ENCODE data around the gene SENP1.

The SENP1 gene

DNA sequence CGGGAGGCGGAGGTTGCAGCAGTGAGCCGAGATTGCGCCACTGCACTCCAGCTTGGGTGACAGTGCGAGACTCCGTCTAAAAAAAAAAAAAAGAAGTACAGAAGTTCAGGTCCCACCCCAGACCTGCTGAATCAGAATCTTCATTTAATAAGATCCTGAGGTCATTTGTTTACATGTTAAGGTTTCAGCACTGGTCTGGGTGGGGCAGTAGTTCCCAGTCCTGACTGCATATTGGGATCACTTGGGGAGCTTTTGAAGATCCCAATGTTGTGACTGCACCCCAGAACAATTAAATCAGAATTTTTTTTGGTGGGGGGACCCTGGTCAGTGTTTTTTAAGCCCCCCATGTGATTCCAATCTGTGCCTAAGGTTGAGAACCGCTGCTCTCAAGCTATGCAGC, 89.9 kb downstream of the SENP1 start:
- no peak for DNase-seq

DNA sequence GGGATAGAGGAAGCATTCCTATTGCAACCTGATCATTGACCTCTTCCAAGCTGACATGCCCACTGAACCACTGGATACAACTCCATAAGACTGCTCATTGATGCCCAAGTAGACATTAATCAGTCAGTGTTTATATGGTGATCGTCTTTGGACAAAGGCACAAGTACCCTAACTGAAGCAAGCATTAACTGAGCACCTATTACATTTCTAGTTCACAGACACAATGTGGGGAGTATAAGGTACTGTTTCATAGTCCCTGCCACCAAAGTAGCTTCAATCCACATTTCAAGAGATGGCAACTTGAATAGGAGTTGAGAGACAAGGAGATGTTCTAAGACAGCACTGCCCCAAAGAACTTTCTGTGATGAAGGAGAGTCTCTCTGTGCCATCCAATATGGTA, 90.8 kb downstream of the SENP1 start:
- no peak for DNase-seq

DNA sequence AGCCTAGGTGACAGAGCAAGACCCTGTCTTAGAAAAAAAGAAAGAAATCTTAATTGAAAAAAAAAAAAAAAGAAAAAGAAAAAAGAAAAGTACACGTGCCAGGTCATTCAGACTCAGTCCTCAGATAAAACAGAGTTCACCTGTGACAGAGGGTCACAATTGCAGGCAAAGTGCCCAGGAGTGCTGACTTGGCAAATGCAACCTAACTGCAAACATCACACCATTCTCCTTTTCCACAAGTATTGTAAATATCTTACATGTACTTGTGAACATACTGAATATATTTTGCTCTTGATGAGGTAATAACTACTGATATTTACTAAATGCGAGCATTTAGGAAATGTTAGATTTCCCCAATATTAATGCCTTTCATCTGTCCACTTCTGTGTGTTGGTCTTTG, 92.6 kb downstream of the SENP1 start:
- DNase-seq = no peak

DNA sequence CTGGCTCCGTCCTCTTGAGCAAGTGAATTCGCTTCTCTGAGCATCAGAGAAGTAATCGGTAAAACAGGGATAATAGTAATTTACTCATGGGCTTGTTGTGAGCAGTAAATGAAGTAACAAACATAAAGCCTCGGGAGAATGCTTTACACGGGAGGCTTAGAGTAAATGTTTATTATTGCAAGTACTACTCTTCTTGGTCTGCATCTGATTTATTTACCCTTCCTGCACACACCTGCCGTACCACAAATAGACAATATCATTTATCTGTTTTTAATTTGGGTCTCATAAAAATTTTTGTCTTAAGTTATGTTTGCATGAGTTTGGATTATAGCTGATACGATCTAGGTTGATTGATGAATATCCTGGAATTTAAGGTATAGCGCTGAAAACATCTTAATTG, 93.8 kb downstream of the SENP1 start:
- no peak for DNase-seq

DNA sequence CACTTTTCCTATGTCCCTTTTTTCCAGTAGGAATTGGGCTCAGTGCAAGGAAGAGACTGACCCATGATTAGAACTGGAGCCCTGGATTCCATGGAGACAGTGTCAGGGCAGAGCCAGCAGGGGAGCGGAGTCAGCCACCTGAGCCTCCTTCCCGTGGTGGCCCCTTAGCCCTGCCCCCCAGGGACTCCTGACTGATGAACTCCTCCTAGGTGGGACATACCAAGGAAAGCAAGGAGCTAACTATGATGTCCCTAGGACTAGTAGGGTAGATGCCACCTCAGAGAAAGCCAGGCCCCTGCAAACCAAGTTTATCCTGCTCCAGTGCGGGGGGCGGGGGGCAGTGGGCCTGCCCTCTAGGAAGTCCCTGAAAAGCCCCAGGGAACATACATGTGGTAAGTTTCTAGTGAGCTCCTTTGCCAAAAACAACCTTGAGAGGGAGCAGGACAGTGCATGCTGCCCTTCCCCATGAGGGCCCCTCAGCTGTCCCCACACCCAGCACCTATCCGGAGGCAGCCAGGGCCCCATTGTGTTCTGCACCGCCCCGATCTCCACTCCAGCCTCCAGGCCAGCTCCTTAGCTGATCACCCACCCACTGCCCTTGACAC, 95.4 kb downstream of the SENP1 start:
- no peak for DNase-seq

DNA sequence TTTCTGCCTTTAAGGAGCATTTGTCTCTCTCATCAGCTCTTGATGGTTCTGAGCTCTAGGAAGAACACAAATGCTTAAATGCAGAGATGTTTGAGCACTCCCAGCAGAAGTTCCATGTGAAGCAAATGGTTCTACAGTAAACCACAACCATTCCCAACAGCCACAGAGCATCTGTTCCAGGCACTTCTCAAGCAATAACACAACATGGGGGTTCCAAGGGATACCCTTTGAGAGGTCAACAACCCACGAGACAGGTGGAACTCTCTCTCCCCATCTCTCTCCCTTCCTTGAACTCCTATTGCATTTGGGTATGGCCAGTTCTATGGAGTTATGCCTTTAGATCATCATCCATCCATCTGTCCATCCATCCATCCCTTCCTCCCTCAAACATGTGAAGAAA, 96.4 kb downstream of the SENP1 start:
- no peak for DNase-seq

DNA sequence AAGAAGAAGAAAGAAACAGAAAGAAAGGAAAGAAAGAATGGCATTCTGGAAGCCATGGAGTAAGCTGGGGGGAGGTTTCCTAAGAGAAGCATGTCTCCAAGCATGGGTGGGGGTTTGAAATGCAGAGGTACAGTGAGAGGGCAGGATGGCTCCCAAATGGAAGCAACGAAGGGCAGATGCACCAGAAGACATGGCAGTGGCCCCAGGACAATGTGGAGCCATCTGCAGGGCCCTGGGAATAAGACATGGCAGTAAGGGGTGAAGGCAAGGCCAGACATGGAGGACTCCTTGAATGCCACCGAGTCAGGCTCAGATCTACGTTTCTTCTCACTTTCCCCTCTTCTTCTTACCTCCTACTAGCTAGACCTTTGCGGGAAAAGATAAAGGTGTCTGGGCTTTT, 96.9 kb downstream of the SENP1 start:
- DNase-seq = no peak

DNA sequence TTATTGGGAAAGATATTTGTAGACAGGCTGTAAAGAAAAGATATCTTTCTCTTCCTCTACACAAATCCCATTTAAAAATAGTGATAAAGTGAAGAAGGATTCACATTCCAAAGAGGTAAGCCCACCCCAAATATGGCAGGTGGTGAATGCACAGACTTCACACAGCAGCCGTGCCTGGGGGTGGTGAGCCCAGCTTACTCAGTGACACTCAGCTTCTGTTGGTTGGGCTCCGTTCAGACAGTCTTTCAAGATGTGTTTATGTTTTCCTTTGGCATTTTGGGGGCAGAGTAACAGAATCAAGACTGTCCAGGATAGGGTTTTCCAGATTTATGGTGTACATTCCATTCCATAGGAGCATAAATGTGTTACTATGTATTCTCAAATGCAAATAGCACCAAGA, 97.5 kb downstream of the SENP1 start:
- no peak for DNase-seq

DNA sequence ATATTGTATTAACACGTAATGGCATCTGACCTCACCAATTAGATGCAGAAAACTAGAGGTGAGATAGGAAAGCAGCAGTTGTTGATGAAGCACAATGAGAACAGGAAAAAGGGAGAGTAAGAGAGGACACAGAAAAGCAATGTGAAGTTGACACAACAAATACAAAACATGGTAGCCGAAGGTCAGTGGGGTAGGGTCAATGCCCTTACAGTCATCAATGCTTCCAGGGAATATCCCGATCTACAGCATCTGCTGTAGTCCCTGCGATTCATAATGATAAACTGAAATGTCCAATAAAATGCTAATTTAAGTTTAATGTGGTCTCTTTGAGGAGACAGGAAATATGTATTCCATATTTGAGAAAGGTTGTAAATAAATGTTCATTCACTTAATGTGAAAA, 98.7 kb downstream of the SENP1 start:
- no peak for DNase-seq

DNA sequence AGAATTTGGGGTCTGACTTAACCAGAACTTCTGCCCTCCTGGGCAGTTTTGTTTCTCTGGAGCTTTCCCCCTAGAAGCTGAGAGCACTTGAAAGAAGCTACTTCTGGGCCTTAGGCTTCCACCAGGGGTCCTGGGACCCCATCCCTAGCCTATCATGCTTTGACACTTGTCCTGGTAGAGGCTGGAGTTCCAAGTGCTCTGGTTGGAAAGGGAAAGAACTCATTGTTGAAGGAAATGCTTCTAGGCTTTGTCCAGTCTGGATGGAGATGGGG, 100.2 kb downstream of the SENP1 start:
- DNase-seq = no peak

DNA sequence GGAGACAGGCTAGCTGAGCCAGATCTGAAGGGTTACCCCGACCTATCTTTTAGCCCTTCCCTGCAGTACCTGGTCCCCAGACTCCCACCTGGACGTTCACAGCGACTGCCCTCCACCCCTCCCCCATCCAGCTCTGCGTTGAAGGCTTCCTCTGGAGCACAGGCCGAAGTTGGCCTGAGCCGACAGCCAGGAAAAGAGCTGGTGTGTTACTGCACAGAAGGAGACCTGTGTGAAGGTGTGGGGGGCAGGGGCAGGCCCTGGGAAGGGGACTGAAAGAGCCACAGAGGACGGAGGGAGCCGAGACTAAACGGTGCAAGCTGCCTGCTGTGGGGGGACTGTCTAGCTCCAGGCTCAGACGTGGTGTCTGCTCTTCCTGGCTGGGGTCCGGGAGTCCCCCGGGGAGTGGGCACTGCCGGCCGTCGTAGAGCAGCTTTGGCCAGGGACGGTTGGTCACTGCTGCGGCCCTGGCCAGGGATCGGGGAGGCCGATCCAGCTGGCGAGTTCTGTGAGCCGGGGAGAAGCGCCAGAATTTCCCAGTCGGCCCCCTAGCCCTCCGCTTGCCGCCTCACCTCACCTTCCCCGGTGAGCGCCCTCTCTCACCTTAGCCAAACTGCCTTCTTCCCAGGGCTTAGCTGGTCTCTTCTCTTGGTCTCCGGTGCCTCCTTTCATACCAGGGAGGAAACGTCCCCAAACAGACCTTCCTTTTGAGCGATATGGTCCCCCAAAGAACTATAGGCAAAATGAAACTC, 100.7 kb downstream of the SENP1 start:
- DNase-seq = no peak

DNA sequence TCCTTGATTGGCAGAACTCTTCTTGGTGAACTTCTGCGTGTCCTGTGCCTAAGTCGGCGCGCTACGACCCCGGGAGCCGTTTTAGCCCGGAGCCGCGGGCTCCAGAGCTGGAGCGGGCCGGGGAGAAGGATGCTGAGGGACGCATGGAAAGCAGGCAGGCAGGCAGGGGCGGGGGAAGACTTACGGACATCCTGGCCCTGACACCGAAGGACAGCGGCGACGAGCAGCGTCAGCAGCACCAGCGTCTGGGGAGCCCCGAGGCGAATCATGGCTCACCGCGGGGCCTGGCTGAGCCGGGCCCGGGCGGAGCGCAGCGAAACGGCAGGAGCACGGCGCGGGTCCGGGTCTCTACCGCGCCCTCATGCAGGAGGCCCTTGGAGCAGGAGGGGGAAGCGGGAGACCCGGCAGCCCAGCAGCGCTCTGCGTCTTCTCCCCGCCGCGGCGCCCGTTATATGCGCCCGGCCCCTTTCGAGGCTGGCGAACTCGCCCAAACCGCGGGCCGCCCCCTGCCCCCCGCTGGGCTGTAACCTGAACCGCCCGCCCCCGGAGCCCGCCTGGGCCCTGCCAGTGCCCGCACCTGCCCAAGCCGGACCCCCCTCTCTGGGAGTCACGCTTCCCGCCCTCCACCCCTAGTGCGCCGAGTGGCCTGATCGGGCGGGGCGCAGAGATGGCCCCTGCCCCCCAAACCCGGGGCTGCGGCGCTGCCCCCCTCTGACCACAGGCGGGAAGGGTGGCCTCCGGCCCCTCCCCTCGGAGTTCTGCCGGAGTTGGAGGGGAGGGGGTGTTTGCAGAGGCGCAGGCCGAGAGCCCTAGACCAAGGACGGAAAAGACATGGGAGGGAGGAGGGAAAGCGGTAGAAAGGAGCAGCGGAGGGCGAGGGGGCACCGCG, 101.6 kb downstream of the SENP1 start, which contains the start of gene COL2A1:
TSS of gene COL2A1 (minus strand) at position 424 of the 889 bp plus-strand sequence. CDS start at position 269, 155 bp downstream.
- no peak for DNase-seq

DNA sequence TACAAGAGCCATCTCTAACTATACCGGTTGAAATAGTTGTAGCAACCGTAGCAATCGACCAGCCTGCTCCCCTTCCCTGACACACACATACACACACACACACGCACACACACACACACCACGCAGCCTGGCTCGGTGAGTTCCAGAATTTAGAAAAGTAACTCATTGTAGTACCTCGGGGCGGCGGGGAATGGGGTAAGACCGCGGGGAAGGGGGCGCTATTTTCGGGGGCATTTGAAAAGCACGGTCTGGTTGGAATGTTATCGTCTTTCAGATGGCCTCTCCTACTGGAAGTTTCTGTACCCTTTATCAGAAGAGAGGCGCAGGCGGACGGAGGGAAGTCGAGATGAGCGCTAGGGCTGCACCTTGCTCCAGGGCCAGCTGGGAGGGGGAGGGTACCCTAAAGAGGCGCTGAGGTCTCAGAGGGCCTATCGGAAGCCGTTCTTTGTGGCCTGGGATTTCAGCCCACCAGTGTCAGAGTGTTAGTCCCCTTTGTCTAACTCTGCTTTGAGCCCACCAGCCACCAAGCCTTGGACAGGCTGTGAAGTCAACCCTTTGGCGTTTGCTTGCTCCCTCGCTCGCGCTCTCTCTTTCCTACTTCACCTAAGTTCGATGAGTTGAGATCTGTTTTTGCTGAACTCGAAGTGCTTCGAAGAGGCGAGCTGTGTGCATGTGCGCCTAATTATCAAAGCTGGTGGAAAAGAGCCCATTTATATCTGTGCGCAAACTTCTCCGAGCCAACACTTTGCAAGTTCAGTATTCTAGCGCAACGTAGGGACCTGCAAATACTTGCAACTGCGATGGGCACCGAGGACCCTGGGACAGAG, 102.4 kb downstream of the SENP1 start:
- no peak for DNase-seq

DNA sequence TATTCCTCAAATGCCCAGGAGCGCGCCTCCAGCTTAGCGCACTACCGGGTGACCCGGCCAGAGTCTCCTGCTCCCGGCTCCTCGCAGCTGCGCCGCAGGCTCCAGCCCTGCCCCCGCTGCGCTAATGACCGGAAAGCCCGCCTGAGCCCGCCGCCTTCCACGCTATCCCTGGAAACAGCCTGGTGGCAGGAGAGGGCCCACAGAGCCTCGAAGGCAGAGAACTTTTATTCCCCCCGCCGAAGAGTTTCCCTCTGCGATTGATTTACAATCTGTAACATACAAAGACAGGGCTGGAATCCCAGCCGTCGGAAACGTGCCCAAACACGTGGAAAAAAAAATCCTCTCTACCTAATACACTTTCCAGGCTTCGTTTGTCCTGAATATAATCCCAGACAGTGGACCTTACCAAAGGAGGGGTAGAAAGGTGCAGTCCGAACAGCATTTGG, 103.1 kb downstream of the SENP1 start:
- no peak for DNase-seq

DNA sequence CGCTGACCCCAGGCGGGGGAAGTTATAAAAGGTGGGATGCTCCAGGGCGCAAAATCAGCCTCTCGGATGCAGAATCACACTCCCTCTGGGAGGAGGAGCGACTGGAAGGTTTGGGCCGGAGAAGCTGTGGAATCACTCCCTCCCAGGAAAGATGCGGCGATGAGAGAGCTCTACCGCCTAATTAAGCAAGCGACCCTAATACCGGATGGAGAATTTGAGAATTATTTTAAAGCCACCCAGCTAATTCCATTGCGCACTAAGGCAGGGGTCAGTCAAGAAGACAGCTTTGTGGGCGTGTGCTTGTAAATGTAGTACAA, 103.5 kb downstream of the SENP1 start:
- DNase-seq = no peak

DNA sequence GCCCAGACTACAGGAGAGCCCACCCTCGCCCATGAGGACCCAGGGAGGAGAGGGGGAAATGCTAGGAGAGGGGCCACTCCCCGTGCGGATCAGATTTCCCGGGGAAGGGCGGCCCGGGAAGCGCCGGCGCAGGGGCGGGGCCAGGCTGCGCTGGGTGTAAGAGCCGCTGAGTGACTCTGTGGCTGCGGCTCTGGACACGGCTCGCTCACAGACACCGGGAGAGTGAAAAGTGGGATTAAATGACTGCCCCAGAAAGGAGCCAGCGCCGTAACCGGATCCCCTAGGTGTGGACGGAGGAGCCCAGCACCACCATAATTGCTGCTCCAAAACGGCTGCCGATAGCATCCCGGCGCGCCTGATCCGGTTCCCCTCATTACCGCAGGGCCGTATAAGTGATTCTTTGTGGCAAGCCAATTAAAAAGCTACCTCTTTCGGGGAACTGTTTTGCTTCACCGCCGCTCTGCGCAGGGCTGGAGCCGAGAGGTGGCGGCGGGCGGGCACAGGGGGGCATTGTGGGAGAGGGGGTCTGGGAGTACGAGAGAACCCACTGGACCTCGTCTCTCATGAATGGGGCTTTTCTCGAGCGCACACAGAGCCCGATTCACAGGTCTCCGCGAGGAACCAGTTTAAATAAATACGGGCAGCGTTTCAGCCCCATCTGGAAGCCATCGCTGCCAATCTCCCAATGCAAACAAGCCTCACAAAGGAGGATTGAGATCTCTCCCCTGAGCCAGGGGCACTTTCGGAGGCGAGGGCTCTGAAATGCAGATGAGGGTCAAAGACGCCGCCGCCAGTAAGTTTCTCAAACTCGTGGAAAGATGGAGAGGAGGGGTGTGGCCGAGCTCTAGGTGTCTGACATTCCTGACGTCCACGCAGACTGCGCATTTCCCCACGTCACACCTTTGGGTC, 104.1 kb downstream of the SENP1 start:
- no peak for DNase-seq

DNA sequence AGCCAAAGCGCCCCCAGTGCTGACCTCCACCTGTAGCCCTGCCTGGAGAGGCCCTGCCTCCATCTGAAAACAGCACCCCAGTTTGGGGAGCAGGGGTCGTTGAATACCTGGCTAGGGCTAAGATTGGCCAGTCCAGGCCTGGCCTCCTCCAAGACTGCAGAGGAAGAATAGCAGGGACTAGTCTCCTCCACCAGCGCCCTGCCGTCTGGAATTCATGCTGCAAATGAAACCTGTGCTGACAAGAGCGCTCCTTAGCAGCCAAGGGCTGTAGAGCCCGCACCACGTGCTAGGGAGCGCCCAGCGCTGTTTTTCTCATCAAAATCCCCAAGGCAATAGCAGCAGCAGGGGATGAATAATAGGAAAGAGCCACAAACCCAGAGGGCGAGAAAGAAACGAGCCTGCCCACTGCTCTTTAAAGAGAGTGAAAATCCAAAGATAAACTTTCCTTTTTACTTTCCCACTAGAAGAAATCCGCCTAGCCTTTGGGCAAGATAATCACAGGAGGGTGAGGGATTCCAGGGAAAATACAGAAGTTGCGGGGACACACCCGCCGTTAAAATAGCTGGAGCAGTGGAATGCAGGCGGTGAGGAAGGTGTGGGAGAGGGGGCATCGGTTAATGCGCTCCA, 104.9 kb downstream of the SENP1 start:
- DNase-seq = no peak

DNA sequence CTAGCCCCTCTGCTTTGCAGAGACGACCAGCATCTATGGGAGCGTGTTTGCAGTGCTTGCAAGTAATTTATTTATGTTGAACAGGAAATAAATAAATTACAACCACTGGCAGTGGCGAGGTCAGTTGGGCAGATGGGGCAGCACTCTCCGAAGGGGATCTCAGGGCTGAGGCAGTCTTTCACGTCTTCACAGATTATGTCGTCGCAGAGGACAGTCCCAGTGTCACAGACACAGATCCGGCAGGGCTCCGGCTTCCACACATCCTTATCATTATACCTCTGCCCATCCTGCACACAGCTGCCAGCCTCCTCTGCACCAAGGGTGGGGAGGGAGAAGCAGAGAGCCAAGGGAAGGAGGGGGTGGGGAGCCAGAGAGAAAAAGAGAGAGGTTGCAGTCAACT, 106.1 kb downstream of the SENP1 start:
- DNase-seq = no peak

DNA sequence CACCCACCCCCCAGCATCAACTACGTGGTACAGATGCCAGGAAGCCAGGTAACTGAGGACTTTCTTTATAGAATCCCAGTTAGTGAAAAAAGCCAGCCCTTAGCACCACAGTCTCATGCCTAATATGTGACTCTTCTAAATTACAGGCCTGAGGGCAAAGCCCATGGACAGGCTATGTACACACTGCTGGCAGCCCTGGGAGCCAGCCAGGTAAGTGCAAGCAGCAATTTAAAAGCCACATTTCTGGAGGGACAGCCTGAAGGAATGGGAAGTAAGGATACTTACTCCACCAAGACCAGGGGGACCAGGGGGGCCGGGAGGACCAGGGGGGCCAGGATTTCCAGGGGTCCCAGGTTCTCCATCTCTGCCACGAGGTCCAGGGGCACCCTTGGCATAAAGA, 108.6 kb downstream of the SENP1 start:
- no peak for DNase-seq

DNA sequence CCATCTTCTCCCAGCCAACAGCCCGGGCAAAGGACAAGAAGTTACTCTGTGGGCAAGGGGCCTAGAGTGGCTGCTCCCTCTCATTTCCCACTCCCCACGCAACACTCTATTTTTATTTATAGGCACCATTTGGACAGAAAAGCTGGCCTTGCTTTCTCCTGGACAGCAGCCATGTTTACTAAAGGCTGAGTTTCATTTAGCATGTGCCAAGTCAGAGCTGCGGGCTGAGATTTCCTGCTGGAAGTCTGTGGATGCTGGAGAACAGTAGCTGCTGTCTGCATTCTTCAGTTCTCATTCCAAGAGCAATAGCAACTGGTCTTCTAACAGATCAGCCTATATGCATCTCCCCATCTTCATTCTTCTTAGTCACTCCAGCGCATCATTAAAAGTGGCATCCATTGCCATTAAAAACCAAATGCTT, 109.9 kb downstream of the SENP1 start:
- DNase-seq = no peak

DNA sequence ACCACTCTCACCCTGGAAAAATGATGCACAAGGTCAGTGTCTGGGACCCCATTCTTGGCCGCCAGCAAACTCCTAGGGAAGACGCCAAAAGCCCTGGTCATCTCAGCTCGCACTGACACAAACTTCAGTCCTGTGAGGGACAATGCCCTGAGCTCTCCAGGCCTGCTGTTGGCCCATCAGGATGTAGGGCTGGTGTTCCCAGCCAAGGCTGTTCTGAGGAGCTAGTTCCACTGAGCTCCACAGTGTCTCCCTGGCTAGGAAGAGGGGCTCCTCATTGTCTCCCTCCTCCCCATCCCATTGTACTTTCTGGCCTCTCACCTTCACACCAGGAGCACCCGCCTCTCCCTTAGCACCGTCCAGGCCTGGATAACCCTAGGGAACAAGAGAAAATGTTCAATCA, 112.4 kb downstream of the SENP1 start:
- DNase-seq = no peak
